HG02798 (cell line): ENCODE results near the gene FBXW11.

ENCODE experiments used
- ATAC-seq: cut with Tn5 transposase; IDR thresholded peaks from one replicate; pipeline ENCODE4 v1.9.1; 2021; ENCODE audit warnings: mild to moderate bottlenecking; ENCODE audit not compliant: unreplicated experiment, poor library complexity

Gene FBXW11

GRCh38 chr5:172006321-172007174, at the start of gene FBXW11:
FBXW11 (minus strand) TSS chr5:172006638; CDS start chr5:172006502, 136 bp downstream.
- ATAC-seq: peak; percentile 87

- no peak for ATAC-seq
Measured at GRCh38 chr5:172055996-172056395, 49.6 kb upstream of the FBXW11 start.

DNA sequence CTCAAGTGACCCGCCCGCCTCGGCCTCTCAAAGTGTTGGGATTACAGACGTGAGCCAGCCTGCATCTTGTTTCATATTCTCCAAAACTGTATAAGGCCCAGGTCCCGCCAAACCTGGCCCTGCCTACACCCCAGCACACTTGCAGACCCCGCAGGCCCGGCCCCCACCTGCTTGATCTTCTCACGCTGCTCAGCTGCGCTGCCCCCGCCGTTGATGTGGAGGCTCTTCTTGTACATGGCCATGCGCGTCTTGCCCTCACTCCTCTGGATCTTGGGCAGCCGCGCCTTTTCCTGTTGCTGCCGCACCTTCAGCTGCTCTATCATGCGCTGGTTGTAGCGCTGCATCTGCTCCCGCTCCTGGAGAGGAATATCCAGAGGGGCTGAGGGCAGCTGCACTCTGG, 49.0 kb upstream of the FBXW11 start:
- ATAC-seq: no peak

- ATAC-seq: no peak
Measured at GRCh38 chr5:172054611-172055153, 48.2 kb upstream of the FBXW11 start.

GRCh38 chr5:172052450-172053236, 46.2 kb upstream of the FBXW11 start:
- no peak for ATAC-seq

GRCh38 chr5:172051643-172052339, 45.4 kb upstream of the FBXW11 start:
- no peak for ATAC-seq

DNA sequence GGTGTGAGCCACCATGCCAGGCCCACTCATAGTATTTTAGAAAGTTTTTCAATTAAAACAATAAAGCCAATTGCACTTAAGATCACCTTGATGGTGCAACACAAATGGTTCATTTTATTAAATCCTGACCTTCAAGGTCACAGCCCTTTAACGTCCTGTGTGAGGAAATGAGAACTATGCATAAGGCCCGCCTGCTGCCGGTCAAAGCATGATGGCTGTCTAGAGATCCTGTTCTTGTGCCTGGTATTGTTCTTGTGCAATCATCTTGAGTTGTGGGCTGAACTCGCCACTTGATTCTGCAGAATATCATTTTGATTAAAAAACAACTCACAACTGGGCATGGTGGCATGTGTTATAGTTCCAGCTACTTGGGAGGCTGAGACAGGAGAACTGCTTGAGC, 43.6 kb upstream of the FBXW11 start:
- no peak for ATAC-seq

- ATAC-seq: no peak
Measured at GRCh38 chr5:172049226-172049796, 42.9 kb upstream of the FBXW11 start.

DNA sequence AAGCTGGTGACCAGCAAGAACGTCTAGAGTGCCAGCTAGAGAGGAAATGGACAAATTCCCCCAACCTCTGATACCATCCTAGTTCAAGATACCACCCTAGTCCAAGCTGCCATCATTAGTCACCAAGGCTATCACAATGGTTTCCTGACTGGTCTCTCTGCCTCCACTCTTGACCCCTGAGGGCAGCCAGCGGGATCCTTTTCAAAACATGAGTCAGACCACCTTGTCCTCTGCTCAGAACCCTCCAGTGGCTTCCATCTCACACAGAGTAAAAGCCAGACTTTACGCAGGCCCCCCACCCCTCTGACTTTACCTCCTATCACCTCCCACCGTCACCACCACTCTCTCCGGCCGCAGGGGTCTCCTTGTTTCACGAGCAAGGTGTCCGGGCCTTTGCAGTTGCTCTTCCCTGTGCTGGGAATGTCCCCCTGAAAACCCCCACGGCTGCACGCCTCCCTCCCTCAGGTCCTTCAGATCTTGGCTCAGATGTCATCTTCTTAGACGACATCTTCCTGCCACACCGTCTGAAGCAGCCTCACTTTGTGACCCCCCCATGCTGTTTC, 42.2 kb upstream of the FBXW11 start:
- ATAC-seq: no peak

GRCh38 chr5:172048170-172048422, 41.7 kb upstream of the FBXW11 start:
- ATAC-seq: no peak

DNA sequence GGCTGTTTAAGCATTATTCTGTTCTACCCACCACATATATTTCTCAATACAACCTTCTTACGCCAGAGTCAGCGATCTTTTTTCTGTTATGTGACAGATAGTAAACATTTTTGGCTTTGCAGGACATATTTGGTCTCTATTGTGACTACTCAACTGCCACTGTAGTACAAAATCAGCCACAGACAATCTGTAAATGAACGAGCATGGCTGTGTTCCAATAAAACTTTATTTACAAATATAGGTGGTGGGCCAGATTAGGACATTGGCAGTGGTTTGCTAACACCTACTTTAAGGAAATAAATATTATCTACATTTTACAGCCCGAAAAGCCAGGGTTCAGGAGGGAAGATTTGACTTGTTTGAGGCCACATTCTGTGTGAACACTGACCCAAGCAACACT, 40.2 kb upstream of the FBXW11 start:
- no peak for ATAC-seq

DNA sequence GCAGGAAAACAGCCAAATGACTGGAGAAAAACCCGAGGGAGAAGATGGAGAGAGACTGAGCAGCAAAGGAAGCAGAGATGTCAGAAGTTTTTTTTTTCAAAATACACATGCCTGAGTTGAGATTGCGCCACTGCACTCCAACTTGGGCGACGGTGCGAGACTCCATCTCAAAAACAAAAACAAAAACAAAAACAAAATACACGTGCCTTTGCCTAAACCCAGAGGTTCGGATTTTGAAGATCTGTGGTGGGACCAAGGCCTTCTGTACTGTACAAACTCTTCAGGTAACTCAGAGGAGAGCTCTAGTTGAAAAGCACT, 38.8 kb upstream of the FBXW11 start:
- ATAC-seq: no peak

DNA sequence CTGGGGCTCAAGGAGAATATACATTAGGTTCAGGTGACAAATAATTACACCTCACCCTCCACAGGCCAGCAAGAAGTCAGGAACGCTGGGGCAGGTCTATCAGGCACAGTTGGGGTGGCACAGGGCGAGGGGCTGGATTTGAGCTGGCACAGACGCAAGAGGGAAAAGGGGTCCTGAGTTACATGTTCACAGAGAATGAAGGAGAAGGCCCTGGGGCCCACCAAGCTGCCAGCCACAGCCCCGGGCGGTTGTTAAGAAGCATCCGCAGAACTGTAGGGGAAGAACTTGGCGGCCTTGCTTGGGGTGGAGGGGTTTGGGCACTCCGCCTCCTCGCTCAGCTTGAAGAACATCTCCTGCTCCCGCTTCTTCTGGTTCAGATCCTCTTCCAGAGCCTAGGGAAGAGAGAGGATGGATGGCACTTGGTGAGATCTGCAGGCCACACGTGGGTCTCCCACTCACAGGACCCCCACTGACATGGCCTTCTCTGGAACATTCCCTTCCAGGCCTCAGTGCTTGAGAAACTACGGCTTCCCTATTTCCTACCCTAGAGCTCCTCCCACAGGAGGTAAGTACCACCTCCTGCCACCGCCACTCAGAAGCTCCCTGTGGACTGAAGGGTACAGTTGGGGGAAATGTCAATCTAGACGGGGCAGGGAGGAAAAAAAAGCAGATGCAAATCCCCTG, 38.3 kb upstream of the FBXW11 start:
- no peak for ATAC-seq

GRCh38 chr5:172043865-172044264, 37.4 kb upstream of the FBXW11 start:
- no peak for ATAC-seq

DNA sequence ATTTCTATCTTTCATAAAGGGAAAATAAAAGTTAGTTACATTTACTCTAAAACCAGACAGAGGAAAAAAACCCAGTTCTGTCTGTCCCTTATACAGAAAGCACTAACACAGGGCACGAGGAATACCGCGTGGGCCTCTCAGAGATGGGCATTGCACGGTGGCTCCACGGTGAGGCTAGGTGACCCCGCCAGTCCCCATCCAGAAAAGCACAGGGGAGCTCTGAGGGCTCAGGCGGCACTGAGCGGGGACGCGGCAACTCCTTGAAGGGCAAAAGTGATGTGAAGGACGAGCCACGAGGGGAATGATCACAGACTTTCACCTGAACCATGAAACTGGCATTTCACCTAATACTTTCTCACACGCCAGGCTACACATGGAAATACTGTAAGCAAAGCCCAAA, 35.7 kb upstream of the FBXW11 start:
- no peak for ATAC-seq

DNA sequence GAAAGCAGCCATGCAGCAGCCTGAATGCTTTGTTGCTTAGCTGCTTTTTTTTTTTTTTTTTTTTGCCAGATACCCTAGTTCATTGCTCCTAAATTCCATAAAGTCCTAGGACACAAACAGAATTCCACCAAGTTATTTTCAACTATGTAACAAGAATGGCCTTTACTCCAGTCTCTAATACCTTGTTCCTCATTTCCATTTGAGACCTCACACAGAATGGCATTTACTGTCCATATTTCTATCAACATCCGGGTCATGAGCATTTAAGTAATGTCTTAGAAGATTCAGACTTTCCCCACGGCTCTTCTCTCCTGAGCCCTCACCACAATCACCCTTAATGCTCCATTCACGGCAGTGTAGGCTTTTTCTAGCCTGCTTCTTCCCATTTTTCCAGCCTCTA, 31.7 kb upstream of the FBXW11 start:
- ATAC-seq: no peak

DNA sequence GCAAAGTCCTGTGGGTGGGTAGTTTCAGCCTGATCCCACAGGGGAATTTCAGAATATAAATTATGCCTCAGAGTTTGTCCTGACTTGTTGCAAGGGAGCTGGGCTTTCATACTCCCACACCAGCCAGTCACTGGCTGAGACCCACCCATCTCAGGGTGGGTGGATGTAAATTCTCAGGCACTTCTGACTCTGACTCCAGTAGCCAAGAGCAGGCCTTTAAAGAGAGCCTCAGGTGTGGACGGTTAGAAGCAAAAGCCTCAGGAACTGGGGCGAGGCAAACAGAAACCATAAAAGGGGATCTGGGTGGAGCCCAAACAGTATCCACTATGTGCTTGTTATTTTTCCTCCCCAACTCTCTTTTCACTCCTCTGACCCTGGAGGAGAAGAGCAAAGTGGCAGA, 28.6 kb upstream of the FBXW11 start:
- peak; percentile 88 for ATAC-seq

DNA sequence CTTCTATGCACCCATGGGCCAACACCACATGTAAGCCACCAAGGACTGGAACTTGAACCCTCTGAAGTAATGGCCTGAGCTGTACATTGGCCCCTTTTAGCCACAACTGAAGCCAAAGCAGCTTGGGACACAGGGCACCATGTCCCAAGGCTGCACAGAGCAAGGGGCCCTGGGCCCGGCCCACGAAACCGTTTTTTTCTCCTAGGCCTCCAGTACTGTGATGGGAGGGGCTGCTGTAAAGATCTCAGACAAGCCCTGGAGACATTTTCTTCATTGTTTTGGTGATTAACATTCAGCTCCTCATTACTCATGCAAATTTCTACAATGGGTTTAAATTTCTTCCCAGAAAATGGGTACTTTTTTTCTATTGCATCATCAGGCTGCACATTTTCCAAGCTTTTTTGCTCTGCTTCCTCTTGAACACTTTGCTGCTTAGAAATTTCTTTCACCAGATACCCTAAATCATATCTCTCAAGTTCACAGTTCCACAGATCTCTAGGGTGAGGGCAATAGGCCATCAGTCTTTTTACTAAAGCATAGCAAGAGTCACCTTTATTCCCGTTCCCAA, 25.5 kb upstream of the FBXW11 start:
- no peak for ATAC-seq

DNA sequence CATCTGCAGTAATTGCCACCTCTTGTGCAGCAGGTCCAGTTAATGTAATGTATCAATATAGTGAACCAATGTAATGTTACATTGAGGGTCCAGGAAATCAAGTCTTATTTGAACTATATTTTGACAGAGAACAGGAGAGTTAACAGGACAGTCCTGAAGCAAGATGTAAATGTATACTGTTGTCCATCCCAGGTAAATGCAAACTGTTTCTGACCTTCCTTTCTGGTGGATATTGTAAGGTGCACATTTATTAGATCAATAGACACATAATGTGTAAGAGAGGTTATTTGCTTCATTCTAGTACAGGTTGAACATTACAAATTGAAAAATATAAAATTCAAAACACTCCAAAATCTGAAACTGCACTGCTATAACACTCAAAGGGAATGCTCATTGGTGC, 23.4 kb upstream of the FBXW11 start:
- no peak for ATAC-seq

GRCh38 chr5:172028167-172028566, 21.7 kb upstream of the FBXW11 start:
- no peak for ATAC-seq
